OCI-LY3 (cell line): ENCODE results near the gene TTC7B.

Experiments
- EZH2phosphoT487 ChIP-seq: fragments of 200-600 bp; shearing (Covaris generic); IDR thresholded peaks from 2 replicates; pipeline ENCODE4 v1.6.1; 2018; ENCODE audit warnings: antibody characterized with exemption, mixed run types, low read depth
- TF ChIP-seq, protein P1 (sequence below): fragments of 200-600, 300-600 bp; sonication (generic); IDR thresholded peaks from 2 replicates; pipeline ENCODE4 v1.5.1; 2014; ENCODE audit warnings: antibody characterized with exemption, low read length, low read depth

- TF ChIP-seq, protein P1, sequence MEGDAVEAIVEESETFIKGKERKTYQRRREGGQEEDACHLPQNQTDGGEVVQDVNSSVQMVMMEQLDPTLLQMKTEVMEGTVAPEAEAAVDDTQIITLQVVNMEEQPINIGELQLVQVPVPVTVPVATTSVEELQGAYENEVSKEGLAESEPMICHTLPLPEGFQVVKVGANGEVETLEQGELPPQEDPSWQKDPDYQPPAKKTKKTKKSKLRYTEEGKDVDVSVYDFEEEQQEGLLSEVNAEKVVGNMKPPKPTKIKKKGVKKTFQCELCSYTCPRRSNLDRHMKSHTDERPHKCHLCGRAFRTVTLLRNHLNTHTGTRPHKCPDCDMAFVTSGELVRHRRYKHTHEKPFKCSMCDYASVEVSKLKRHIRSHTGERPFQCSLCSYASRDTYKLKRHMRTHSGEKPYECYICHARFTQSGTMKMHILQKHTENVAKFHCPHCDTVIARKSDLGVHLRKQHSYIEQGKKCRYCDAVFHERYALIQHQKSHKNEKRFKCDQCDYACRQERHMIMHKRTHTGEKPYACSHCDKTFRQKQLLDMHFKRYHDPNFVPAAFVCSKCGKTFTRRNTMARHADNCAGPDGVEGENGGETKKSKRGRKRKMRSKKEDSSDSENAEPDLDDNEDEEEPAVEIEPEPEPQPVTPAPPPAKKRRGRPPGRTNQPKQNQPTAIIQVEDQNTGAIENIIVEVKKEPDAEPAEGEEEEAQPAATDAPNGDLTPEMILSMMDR: no peak
- no peak for TF ChIP-seq EZH2phosphoT487
Observed at GRCh38 chr14:90614696-90615516, 201.3 kb downstream of the TTC7B start.
